Measurements from ENCODE around the gene ARL5A. TPM values are rescaled to one million over a fixed set of nuclear protein-coding genes. Genes with fewer than 3 reads are reported as not detected.

The ARL5A gene
- total and polyA plus RNA-seq, 2 donors (not counting 1 experiment from before 2014, with no cell fraction given), result 29.8 to 40.3 TPM

GRCh38 chr2:151830961-151831360 lies 2.7 kb upstream of the ARL5A start:
- Histone ChIP-seq H2AFZ (ENCODE audit: low read length) (no peak overlapping the region), H3K9ac (ENCODE audit: insufficient read depth, low read length) (no peak overlapping the region), H3K79me2 (ENCODE audit: control insufficient read depth, insufficient read depth, low read length) (peaks cover 21% of the 10 kb centered on the region), H3K27ac (ENCODE audit: insufficient read depth, low read length) (no peak overlapping the region), H3K27me3 (ENCODE audit: control insufficient read depth, insufficient read depth, low read length) (no peaks in the 10 kb centered on the region), H3K4me3 (replicated peaks in 1 of 4; ENCODE audit: control extremely low read depth in 1 of 4, insufficient read depth in 1 of 4, low read depth in 3 of 4, low read length in 4 of 4) (no peak overlapping the region), H3K4me2 (ENCODE audit: extremely low read depth, insufficient read depth, low read length) (no peak overlapping the region), H4K20me1 (ENCODE audit: control insufficient read depth, extremely low read depth, insufficient read depth, low read length) (no peaks in the 10 kb centered on the region), H3K4me1 (ENCODE audit: control insufficient read depth, extremely low read depth, insufficient read depth, low read length) (peaks cover 2% of the 10 kb centered on the region), H3K9me3 (ENCODE audit: control insufficient read depth, insufficient read depth, low read depth, low read length) (no peaks in the 10 kb centered on the region), H3K36me3 (ENCODE audit: control insufficient read depth, insufficient read depth, low read length) (no peaks in the 10 kb centered on the region)
- DNase-seq (ENCODE audit: low read depth in 2 of 2), result no peak
- TF ChIP-seq EZH2 (IDR thresholded peaks at IDR 0.05; ENCODE audit: low read length, missing control alignments), result no peak
- no peak for TF ChIP-seq CTCF (conservative IDR thresholded peaks at IDR 0.05 in 1 of 2, IDR thresholded peaks at IDR 0.05 in 1 of 2; ENCODE audit: low read depth in 1 of 2, low read length in 2 of 2)

GRCh38 chr2:151828890-151829324 lies 686 bp upstream of the ARL5A start:
- no peaks in the 10 kb centered on the region for H3K9me3 ChIP-seq (ENCODE audit: control insufficient read depth, insufficient read depth, low read depth, low read length)
- no peaks in the 10 kb centered on the region for H4K20me1 ChIP-seq (ENCODE audit: control insufficient read depth, extremely low read depth, insufficient read depth, low read length)
- H3K36me3 ChIP-seq (ENCODE audit: control insufficient read depth, insufficient read depth, low read length), result no peaks in the 10 kb centered on the region
- H3K27me3 ChIP-seq (ENCODE audit: control insufficient read depth, insufficient read depth, low read length), result no peaks in the 10 kb centered on the region
- peak overlapping the region; percentile 91 for H3K4me2 ChIP-seq (ENCODE audit: extremely low read depth, insufficient read depth, low read length)
- H3K9ac ChIP-seq (ENCODE audit: insufficient read depth, low read length), result no peak overlapping the region
- peak overlapping the region; percentile 50 to 87 (median 68) for H3K4me3 ChIP-seq (replicated peaks in 1 of 4; ENCODE audit: control extremely low read depth in 1 of 4, insufficient read depth in 1 of 4, low read depth in 3 of 4, low read length in 4 of 4)
- peaks cover 34% of the 10 kb centered on the region for H3K79me2 ChIP-seq (ENCODE audit: control insufficient read depth, insufficient read depth, low read length)
- peak overlapping the region; percentile 98 for H2AFZ ChIP-seq (ENCODE audit: low read length)
- TF ChIP-seq CTCF (conservative IDR thresholded peaks at IDR 0.05 in 1 of 2, IDR thresholded peaks at IDR 0.05 in 1 of 2; ENCODE audit: low read depth in 1 of 2, low read length in 2 of 2) (no peak), EZH2 (IDR thresholded peaks at IDR 0.05; ENCODE audit: low read length, missing control alignments) (no peak)
- peak overlapping the region; percentile 51 for H3K27ac ChIP-seq (ENCODE audit: insufficient read depth, low read length)
- no peak for DNase-seq (ENCODE audit: low read depth in 2 of 2)
- peaks cover 2% of the 10 kb centered on the region for H3K4me1 ChIP-seq (ENCODE audit: control insufficient read depth, extremely low read depth, insufficient read depth, low read length)

GRCh38 chr2:151827564-151828142 lies 568 bp downstream of the ARL5A start:
- no peaks in the 10 kb centered on the region for H3K36me3 ChIP-seq (ENCODE audit: control insufficient read depth, insufficient read depth, low read length)
- no peak for TF ChIP-seq CTCF (conservative IDR thresholded peaks at IDR 0.05 in 1 of 2, IDR thresholded peaks at IDR 0.05 in 1 of 2; ENCODE audit: low read depth in 1 of 2, low read length in 2 of 2)
- no peak for TF ChIP-seq EZH2 (IDR thresholded peaks at IDR 0.05; ENCODE audit: low read length, missing control alignments)
- peak overlapping the region; percentile 85 for H3K4me2 ChIP-seq (ENCODE audit: extremely low read depth, insufficient read depth, low read length)
- H4K20me1 ChIP-seq (ENCODE audit: control insufficient read depth, extremely low read depth, insufficient read depth, low read length), result no peaks in the 10 kb centered on the region
- H3K9me3 ChIP-seq (ENCODE audit: control insufficient read depth, insufficient read depth, low read depth, low read length), result no peaks in the 10 kb centered on the region
- H2AFZ ChIP-seq (ENCODE audit: low read length), result peak overlapping the region; percentile 70
- peaks cover 41% of the 10 kb centered on the region for H3K79me2 ChIP-seq (ENCODE audit: control insufficient read depth, insufficient read depth, low read length)
- H3K27ac ChIP-seq (ENCODE audit: insufficient read depth, low read length), result peak overlapping the region; percentile 86
- H3K4me3 ChIP-seq (replicated peaks in 1 of 4; ENCODE audit: control extremely low read depth in 1 of 4, insufficient read depth in 1 of 4, low read depth in 3 of 4, low read length in 4 of 4), result peak overlapping the region; percentile 87 to 99 (median 95)
- no peaks in the 10 kb centered on the region for H3K27me3 ChIP-seq (ENCODE audit: control insufficient read depth, insufficient read depth, low read length)
- DNase-seq (ENCODE audit: low read depth in 2 of 2), result peak; percentile 21 to 41
- H3K9ac ChIP-seq (ENCODE audit: insufficient read depth, low read length), result peak overlapping the region; percentile 87
- peaks cover 6% of the 10 kb centered on the region for H3K4me1 ChIP-seq (ENCODE audit: control insufficient read depth, extremely low read depth, insufficient read depth, low read length)

All from fibroblast of lung (primary cell).